GM23338 (cell line): ENCODE results near the gene OR4D6. TPM values are rescaled to one million over a fixed set of nuclear protein-coding genes. Genes with fewer than 3 reads are reported as not detected.
"Not testable (repeated sequence)": the region's sequence is repeated elsewhere in the genome, so short reads cannot be mapped to it uniquely, and the experiment has no call there.

Experiments
- ATAC-seq: fragments of 200-7000 bp; cut with Tn5 transposase; 3 replicates; pipeline ENCODE4 v1.9.1; 2020
- DNase-seq: peaks from one replicate; pipeline ENCODE4 v3.0.0-alpha.2; 2015; ENCODE audit warnings: low spot score
- H2AFZ ChIP-seq: fragments of 200-600 bp; sonication (generic); 2 replicates; pipeline ENCODE4 v1.8.0; 2016; ENCODE audit warnings: antibody characterized with exemption, mild to moderate bottlenecking, moderate library complexity
- H3F3A ChIP-seq: fragments of 200-600 bp; sonication (generic); replicated peaks from 2 replicates; pipeline ENCODE4 v1.8.0; 2017; ENCODE audit warnings: antibody characterized with exemption, mixed run types, low read depth
- H3K27ac ChIP-seq: fragments of 200-600 bp; sonication (generic); 2 replicates; pipeline ENCODE4 v1.6.1; 2016; ENCODE audit warnings: low read depth
- H3K27me3 ChIP-seq: fragments of 200-600 bp; sonication (generic); 2 replicates; pipeline ENCODE4 v1.8.0; 2016; ENCODE audit warnings: mild to moderate bottlenecking, mixed run types, moderate library complexity; ENCODE audit not compliant: insufficient read depth
- H3K36me3 ChIP-seq: fragments of 200-600 bp; sonication (generic); 2 replicates; pipeline ENCODE4 v1.8.0; 2016; ENCODE audit warnings: mild to moderate bottlenecking; ENCODE audit not compliant: insufficient read depth
- H3K4me1 ChIP-seq: fragments of 200-600 bp; sonication (generic); 2 replicates; pipeline ENCODE4 v1.8.0; 2016; ENCODE audit warnings: mild to moderate bottlenecking, moderate library complexity; ENCODE audit not compliant: insufficient read depth
- H3K4me2 ChIP-seq: fragments of 200-600 bp; sonication (generic); 2 replicates; pipeline ENCODE4 v1.7.1; 2017; ENCODE audit warnings: mixed run types
- H3K4me3 ChIP-seq: fragments of 200-600 bp; sonication (generic); 2 replicates; pipeline ENCODE4 v1.6.1; 2016; ENCODE audit warnings: mixed run types
- H3K79me2 ChIP-seq: fragments of 200-600 bp; sonication (generic); replicated peaks from 2 replicates; pipeline ENCODE4 v1.8.0; 2017; ENCODE audit warnings: mild to moderate bottlenecking; ENCODE audit not compliant: insufficient read depth
- H3K9me2 ChIP-seq: fragments of 200-600 bp; sonication (generic); 2 replicates; pipeline ENCODE4 v1.8.0; 2017; ENCODE audit not compliant: insufficient read depth
- H4K20me1 ChIP-seq: fragments of 200-600 bp; sonication (generic); replicated peaks from 2 replicates; pipeline ENCODE4 v1.8.0; 2017; ENCODE audit warnings: mild to moderate bottlenecking; ENCODE audit not compliant: insufficient read depth
- H3K27ac Mint-ChIP-seq: 2 replicates; pipeline ENCODE4 v1.8.0; 2020; ENCODE audit warnings: inconsistent platforms, mild to moderate bottlenecking, moderate library complexity, mixed read lengths
- H3K27me3 Mint-ChIP-seq: 3 replicates; pipeline ENCODE4 v1.8.0; 2022; ENCODE audit warnings: low read depth, mild to moderate bottlenecking, moderate library complexity, mixed read lengths, inconsistent platforms; ENCODE audit not compliant: insufficient read depth, poor library complexity
- H3K36me3 Mint-ChIP-seq: 3 replicates; pipeline ENCODE4 v1.8.0; 2021; ENCODE audit warnings: low read depth, mild to moderate bottlenecking, inconsistent platforms, moderate library complexity, mixed read lengths
- H3K4me1 Mint-ChIP-seq: 3 replicates; pipeline ENCODE4 v1.8.0; 2020; ENCODE audit warnings: mild to moderate bottlenecking, inconsistent platforms, mixed read lengths
- H3K4me3 Mint-ChIP-seq: 3 replicates; pipeline ENCODE4 v1.8.0; 2021; ENCODE audit warnings: moderate library complexity, mild to moderate bottlenecking, inconsistent platforms, mixed read lengths
- H3K9me3 Mint-ChIP-seq: 3 replicates; pipeline ENCODE4 v1.8.0; 2020; ENCODE audit warnings: moderate library complexity, mild to moderate bottlenecking, inconsistent platforms, mixed read lengths
- CTCF ChIP-seq, 2 experiments: fragments of 200-600 bp in 1 of 2; sonication (generic) in 1 of 2; conservative IDR thresholded peaks; 2 replicates each; pipeline versions ENCODE4 v1.5.1 to v1.6.1; 2016 to 2017; ENCODE audit warnings: antibody characterized with exemption in 2 of 2, low read depth in 2 of 2, mild to moderate bottlenecking in 2 of 2, moderate library complexity in 1 of 2
- ETS1 ChIP-seq: IDR thresholded peaks from 2 replicates; pipeline ENCODE4 v1.6.1; 2016; ENCODE audit warnings: antibody characterized with exemption
- EZH2phosphoT487 ChIP-seq: fragments of 200-600 bp; sonication (generic); IDR thresholded peaks from one replicate; pipeline ENCODE4 v1.8.1; 2018; ENCODE audit warnings: antibody characterized with exemption; ENCODE audit not compliant: unreplicated experiment
- REST ChIP-seq: IDR thresholded peaks from one replicate; pipeline ENCODE4 v1.6.1; 2018; ENCODE audit warnings: antibody characterized with exemption; ENCODE audit not compliant: unreplicated experiment
- STAT1 ChIP-seq: IDR thresholded peaks from one replicate; pipeline ENCODE4 v1.6.1; 2016; ENCODE audit warnings: antibody characterized with exemption; ENCODE audit not compliant: unreplicated experiment
- ZNF114 ChIP-seq: fragments of 250-450 bp; sonication (Bioruptor Pico); IDR thresholded peaks from 2 replicates; pipeline ENCODE4 v1.5.0; 2020; ENCODE audit warnings: mild to moderate bottlenecking, moderate library complexity
- ZNF462 ChIP-seq: fragments of 250-450 bp; sonication (Bioruptor Pico); IDR thresholded peaks from 2 replicates; pipeline ENCODE4 v1.5.0; 2020; ENCODE audit warnings: mild to moderate bottlenecking, moderate library complexity
- polyA plus RNA-seq: library from polyadenylated mRNA; unstranded; fragments of >200 nt; fragmentation: Nextera tagmentation; extraction: Ambion mirVana; gene quantifications from 2 replicates; pipeline ENCODE4 v1.2.1, GENCODE V29; 2016
- total RNA-seq: library from RNA; depleted of rRNA; stranded (reverse); fragments of >200 nt; shearing (Covaris generic); gene quantifications from 2 replicates; pipeline ENCODE4 v1.2.3, GENCODE V29; 2014

Gene OR4D6
- total and polyA plus RNA-seq, 2 experiments from 2014 or later, result not detected

GRCh38 chr11:59437770-59438169 lies 19.0 kb upstream of the OR4D6 start (continued):
- no peak for TF ChIP-seq ZNF462 (CRISPR knock-in tag)

GRCh38 chr11:59445624-59446023 lies 11.1 kb upstream of the OR4D6 start:
- not testable (repeated sequence) for H3F3A ChIP-seq, H3K27me3 Mint-ChIP-seq, H3K4me1 ChIP-seq, ATAC-seq, H2AFZ ChIP-seq, H3K4me3 ChIP-seq, DNase-seq, H3K27ac Mint-ChIP-seq, H4K20me1 ChIP-seq, H3K4me3 Mint-ChIP-seq, H3K36me3 ChIP-seq, H3K4me2 ChIP-seq, H3K36me3 Mint-ChIP-seq, H3K27me3 ChIP-seq, H3K79me2 ChIP-seq, H3K4me1 Mint-ChIP-seq, H3K27ac ChIP-seq
- 0 out of 2 replicates have a peak, but pooled peaks cover 13% of the 10 kb centered on the region for H3K9me2 ChIP-seq
- peaks cover 24% of the 10 kb centered on the region for H3K9me3 Mint-ChIP-seq

- 0 out of 2 replicates have a peak, but pooled peaks cover 13% of the 10 kb centered on the region for H3K9me2 ChIP-seq
- H3K27ac ChIP-seq, result no peak overlapping the region
- no peak overlapping the region for H3K4me3 ChIP-seq
- Mint-ChIP-seq H3K36me3 (no peaks in the 10 kb centered on the region), H3K27ac (no peak overlapping the region), H3K4me3 (no peak overlapping the region), H3K27me3 (peaks cover 2% of the 10 kb centered on the region), H3K9me3 (peaks cover 21% of the 10 kb centered on the region), H3K4me1 (no peaks in the 10 kb centered on the region)
- no peak for DNase-seq
- H3K79me2 ChIP-seq, result no peaks in the 10 kb centered on the region
- no peaks in the 10 kb centered on the region for H3F3A ChIP-seq
- peaks cover 6% of the 10 kb centered on the region; the same call in 1 of the 2 replicates for H3K36me3 ChIP-seq
- no peak for ATAC-seq
- TF ChIP-seq EZH2phosphoT487, result no peak
- TF ChIP-seq STAT1, result no peak
- TF ChIP-seq REST, result no peak
- no peak for TF ChIP-seq CTCF (conservative IDR thresholded peaks at IDR 0.05; ENCODE audit: low read depth in 2 of 2)
- TF ChIP-seq ZNF114 (CRISPR knock-in tag), result no peak
- no peak for TF ChIP-seq ETS1
- H3K4me2 ChIP-seq, result no peak overlapping the region
- H3K27me3 ChIP-seq, result no peaks in the 10 kb centered on the region
- no peak overlapping the region for H2AFZ ChIP-seq
- no peaks in the 10 kb centered on the region for H4K20me1 ChIP-seq
- H3K4me1 ChIP-seq, result no peaks in the 10 kb centered on the region
These were observed 8.3 kb upstream of the OR4D6 start for GRCh38 chr11:59448484-59448883.
